ENCODE results near the gene TACC2.
A peak's percentile ranks its signal among the peaks of the same experiment; 100 is the strongest.

TACC2 gene

DNA sequence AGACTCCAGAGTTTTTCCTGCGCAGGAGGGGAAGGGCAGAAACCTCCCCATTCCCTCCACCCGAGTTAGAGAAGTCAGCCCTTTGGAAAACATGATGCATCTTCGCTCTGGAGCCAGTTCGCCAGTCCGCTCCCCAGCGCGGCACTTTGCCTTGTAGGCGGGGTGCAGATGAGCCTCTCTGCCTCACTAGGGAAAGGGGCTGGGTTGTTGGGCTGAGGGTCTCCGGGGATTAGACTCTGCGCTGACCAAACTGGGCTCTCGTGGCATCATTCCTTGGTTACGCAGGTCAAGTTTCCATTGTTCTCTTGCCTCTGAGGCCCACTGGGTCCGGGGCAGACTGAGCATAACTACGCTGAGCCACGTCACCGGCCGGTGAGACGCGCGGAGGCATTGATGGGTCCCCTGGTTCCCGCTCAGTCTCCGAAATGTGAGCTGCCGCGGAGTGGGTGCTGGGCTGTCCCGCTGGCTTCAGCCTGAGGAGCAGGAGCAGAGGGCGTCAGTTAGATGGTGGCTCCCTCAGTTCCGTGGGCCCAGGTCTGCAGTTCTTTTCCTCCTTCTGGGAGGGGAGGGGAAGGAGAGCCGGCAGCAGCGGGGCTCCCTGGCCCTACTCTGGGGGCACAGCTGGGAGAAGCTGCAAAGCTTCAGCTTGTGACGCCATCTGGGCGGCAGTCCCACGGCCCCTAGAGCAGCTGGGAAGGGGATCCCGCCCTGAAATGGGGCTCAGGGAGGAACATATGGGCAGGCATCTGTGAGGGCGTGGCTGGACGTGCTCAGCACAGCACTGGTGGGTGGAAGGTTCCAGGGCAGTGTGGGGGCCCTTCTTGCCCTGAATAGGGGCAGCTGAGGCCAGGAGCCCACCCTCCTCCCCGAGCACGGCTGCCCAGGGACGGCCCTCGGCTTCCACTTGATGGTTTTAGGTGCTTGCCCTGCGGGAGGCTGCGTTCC lies 160.9 kb downstream of the TACC2 start:
- no peak for DNase-seq

GRCh38 chr10:122151121-122151694 lies 162.2 kb downstream of the TACC2 start:
- no peak for DNase-seq

DNA sequence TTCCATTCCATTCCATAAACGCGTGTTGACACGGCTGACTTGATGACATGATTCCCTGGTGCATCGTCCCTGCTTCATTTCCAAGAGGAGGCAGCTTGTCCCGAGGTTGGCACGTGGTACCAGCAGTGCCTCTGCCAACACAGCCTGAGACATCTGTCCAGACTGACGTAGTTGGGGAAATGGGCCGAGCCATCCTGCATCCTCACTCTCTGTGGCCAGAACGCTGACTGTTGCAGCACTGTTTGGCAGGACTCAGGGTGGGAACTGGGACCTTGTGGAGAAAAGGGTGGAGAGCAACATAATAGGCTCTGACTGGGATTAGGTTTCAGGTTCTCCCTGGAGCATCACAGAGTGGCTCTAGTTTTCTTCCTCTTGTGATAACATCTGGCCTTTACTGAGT lies 163.6 kb downstream of the TACC2 start:
- DNase-seq = no peak

DNA sequence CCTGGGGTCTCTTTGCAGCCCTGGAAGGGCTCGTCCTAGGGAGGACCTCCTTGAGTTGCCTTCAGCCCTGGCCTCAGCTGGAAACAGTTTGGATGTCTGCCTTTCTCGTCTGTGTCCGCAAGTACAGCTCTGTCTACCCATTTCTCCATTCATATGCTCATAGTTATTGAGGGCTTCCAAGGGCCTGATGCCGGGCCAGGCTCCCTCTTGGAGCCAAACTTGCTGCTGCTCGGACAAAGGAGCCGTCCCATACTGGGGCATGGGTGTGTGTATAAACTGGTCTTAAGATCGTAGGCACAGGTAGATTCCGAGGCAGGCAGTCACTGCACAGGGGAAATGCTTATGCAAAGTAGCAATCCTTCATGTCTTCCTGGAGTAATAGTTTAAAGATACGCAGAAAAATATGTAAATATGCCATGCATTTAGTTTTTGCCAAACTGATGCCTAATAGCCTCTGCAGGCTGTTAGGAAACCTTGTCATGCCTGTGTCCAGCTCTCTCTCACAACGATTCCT lies 165.1 kb downstream of the TACC2 start:
- no peak for DNase-seq

DNA sequence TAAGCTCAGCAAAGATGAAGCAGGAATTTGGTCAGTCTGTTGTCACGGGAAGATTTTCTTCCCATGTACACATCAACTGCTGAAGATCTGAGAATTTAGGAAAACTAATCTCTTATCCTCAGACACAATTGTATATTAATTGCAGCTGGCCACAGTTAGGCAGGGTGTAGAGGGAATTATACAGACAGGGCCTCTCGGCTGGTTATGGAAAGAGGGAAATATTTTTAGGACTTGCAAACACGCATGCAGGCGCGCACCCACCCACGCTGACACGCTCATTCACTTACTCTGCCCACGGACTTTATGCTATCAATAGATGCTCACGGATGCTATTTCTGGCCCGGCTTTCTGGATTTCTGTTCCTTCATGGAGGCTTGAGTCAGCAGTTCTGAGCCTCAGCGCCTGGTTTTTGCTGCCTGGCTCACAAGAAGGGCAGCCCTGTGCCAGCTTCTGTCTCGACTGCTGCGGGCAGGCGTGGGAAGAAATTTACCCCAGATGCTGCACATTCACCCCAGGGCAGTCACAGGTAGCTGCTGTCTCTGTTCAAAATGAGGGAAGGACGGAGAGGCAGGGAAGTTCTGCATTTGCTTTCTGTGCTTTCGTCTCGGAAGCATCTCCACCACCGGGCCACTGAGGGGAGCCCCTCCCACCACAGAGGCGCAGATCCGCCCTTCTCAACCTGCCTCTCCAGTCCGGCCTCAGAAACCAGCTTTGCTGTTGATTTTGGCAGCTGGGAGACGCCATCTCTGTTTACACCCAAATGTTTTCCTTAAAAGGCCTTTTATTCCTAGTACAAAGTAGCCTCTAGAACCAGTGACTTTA lies 165.8 kb downstream of the TACC2 start:
- DNase-seq = no peak

DNA sequence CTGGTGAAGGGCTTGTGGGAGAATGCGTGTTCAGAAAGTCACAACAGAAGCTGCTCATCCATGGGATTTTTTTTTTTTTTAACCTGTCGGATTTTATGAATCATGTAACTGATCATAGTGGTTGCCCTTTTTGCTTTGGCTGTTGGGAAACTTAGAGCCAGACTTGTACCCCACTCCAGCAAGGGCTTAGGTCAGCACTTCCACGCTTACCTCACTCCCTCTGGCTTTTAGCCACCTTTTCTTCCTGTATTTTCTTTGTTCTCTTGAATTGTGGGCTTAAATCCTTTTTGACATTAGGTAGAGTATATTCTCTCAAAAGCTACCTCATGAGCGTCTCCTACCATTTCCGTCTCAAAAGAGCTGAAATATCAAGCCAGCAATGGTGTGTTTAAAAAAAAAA lies 168.5 kb downstream of the TACC2 start:
- DNase-seq = no peak

DNA sequence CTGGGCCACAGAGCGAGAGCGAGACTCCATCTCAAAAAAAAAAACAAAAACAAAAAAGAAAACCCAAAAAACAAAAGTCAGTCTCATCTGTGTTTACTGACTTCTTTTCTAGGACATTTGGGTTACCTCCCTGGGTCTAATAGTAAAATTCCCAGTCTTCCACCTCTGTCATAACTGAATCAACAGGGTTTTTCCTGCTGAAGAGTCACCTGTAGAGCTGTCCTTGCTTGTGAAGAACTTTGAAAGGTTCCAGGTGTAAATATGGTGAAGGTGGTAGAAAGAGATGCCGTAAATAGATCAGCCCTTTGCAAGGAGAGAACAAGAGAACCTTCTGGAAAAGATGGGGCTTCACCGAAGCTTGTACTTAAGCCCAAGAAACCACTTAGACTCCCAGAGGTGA lies 169.4 kb downstream of the TACC2 start:
- DNase-seq = no peak

DNA sequence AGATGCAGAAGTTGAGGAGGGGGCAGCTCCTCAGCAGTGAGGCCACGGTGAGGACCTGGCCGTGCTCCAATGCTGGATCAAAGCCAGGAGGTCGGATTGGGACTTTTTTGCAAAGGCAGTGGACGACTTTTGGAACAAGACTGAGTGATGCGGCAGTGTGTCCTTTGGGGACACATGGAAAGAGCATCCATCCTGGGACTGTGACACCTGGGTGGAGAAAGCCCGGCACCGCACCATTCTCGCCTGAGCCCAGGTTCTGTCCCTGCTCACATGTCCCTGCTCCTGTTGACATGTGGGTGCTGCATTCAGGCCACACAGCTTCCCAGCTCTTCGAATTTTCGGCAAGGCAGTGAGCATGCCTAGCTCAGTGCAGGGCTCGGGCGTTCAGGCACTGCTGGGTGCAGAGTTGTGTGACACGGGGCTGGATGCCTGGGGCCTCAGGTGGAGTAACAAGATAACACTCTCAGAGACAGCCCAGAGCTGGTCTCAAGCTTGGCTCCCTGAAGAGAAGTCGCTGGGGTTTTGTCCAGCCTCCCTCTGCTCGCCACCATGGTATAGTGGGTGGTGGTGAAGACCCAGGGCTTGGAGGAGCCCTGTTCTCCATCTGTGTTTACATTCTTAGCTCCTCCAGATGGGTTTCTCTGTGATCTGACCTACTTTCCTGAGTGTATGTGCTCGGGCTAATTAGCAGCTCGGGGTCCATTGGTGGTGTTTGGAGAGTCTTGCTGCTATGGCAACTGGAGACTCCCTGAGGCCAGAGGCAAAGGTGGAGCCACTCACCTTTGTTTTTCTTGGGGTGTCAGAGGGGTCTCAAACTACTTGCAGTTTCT lies 170.4 kb downstream of the TACC2 start:
- no peak for DNase-seq

DNA sequence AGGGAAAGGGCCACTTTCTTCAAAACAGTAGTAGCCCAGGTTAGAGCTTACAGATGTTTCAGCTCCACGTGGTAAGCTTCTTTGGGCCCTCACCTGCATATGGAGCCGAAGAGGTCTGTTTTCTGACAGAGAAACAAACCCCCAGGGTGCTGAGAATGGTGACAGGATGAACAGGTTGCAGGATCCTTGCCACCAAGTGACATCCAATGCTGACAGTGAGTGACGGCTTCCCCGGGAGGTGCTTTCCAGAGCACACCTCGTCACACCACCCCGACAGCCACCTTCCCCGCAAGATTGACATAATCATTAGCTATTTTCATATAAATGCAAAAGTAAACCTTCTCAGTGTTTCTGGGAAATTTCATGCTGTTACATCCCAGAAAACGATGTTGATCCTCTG lies 172.8 kb downstream of the TACC2 start:
- DNase-seq = no peak

DNA sequence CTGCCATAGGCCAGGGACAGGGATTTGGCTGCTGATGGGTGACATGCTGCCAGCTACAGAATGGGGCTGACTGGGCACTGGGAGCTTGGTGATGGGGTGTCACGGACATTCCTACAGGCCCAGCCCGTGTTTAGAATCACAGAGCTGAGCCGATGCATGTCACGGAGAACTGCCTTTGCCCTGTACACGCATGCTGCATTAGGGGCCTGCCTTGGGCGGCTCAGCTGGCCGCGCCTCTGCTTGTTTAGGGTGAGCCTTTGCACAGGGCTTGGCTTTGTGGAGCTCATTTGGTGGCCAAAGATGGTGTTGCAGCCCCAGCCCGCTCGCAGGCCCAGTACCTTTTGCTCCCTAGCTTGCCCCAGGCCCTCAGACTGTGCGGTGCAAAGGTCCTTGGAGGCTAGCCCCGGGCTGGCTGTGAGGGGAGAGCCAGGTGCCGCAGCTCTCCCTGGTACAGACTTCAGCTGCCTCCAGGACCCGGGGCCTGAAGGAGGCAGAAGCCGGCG lies 173.8 kb downstream of the TACC2 start:
- DNase-seq = peak; percentile 6

GRCh38 chr10:122163174-122164022 lies 174.4 kb downstream of the TACC2 start:
- DNase-seq = no peak

DNA sequence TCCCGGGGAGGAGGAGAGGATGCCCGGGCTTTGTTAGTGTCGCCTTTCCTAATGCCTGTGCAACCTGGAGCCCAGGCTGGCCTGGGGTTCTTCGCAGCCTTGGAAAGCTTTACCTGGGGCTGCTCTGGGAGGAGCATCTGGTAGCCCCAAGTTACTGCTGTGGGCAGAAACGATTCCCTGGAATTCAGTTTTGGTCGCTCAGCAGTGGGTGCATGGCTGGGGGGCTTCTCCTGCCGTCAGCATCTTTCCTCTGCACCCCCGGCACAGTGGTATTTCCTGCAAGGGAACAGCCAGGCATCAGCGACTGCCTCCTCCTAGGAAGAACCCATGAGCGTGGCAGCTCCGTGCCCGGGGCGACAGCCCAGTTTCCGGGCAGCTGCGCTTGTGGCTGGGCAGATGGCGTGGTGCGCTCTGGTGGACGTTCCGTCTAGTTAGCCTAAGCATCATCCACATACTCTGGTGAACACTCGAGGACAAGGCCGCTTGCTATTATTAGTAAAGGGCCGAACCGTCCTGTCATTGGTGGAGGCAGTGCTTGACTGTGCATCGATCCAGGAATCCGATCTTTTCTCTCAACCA lies 175.1 kb downstream of the TACC2 start:
- no peak for DNase-seq

DNA sequence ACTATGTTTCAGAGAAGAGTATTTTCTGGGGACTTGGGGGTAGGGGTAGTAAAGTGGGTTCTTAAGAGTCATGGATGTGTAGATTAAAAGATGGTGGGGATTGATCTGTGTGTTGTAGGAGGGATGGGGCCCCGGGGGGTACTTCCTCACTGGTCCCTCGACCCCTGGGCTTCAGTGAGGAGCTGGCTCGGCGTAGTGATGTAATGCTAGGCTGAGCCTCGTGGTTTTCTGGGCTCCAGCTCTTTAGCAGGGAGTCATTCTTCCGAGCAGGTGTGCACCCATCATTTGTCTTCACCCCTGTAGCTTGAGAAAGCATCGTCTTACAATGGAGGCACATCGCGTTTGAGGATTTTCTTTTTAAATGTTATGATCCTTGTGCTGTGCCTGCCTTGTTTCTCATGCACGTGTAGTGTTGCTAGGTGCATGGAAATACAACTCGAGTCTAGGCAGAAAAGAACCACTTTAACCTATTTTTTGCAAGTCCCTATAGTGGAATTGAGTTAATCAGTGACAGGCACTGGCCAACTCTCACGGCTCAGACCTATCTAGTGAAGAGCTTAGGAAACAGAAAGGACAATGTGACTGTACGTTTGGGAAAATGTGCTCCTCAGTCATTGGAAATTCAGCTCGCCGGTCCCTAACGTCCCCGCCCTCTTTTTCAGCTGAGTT lies 176.0 kb downstream of the TACC2 start:
- DNase-seq = no peak

DNA sequence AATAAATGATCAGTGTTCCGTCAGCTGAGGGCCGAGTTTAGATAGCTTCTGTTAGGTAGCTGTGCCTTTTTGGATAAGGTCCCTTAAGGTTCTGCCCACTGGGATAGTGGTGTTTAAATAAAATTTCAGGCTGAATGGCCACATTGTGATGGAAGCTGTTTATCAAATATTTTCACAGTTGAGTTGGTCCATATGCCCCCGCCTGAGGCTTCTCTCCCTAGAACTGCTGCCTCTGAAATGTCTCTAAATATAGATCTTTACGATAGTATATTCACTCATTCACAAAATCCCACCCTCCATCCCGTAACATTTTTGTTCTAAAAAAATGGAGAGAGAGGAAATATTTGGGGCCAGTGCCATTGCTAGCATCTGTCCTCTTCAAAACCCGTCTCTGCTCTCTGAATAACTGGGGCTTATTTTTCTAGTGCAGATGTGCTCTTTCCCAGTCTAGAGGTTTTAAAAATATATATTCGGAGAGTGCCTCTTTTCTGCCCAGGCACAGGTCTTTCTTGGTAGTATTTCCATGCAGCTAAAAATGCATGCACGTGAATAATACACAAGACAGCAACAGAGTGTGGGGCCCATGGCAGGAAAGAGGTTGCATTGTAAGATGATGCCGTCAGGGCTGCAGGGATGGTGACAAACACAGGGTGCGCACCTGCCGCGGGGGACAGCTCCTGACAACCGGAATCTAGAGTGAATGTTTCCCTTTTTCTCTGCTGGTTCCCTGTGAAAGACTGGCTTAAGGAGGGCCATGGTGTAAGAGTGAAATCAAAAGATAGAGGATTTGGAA lies 176.7 kb downstream of the TACC2 start:
- DNase-seq = no peak

- no peak for DNase-seq
These were observed 179.1 kb downstream of the TACC2 start for GRCh38 chr10:122168101-122168500.

DNA sequence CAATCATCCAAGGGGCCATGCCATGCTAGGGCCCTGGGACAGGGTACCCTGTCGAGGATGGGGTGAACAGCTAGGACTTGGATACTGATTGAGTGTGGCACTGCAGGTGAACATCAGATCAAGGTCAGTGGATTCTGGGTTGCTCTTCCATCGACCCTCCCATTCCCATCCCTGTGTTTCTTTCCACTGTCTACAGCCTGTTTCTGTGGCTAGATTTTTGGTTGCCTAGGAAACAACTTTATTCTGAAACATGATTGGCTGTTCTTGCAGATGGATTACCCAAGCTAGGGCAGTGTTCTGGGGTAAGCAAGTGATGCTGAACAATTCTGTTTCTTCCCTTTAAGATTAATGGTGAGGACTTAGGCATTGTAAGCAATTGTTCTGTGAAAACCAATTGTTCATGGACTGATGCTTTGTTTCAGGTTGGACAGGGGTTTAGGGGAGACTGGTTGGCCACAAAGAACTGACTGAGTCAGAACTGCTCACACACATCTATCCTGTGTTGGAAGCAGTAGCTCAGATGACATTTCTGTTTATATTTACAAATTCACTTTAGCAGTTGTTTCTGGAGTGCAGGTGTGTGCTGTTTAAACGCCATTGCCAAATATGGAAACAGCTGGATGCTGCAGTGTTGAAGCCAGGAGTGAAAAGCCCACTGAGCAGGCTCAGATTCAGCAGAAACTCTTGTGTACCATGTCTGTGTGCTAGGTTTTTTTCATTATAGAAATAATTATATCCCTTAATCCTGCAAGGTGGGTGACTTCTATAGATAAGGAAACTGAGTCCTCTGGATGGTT lies 179.8 kb downstream of the TACC2 start:
- DNase-seq = no peak

GRCh38 chr10:122170802-122171201 lies 181.8 kb downstream of the TACC2 start:
- no peak for DNase-seq

- DNase-seq = no peak
These were observed 182.5 kb downstream of the TACC2 start for GRCh38 chr10:122171302-122172075.
